Upper lobe of right lung (tissue), 1 donor: Measurements from ENCODE around the gene ART5. TPM values are rescaled to one million over a fixed set of nuclear protein-coding genes. Genes with fewer than 3 reads are reported as not detected.

Experiments
- ATAC-seq: fragments of 200-7000 bp; cut with Tn5 transposase; one replicate; pipeline ENCODE4 v1.9.1; 2020; ENCODE audit warnings: mild to moderate bottlenecking, moderate library complexity
- DNase-seq: peaks from one replicate; pipeline ENCODE4 v3.0.0-alpha.2; 2020
- H3K27ac ChIP-seq: fragments of 200-600 bp; one replicate; pipeline ENCODE4 v1.8.0; 2022
- H3K27me3 ChIP-seq: fragments of 200-600 bp; one replicate; pipeline ENCODE4 v1.8.0; 2022; ENCODE audit warnings: mild to moderate bottlenecking
- H3K36me3 ChIP-seq: fragments of 200-600 bp; one replicate; pipeline ENCODE4 v1.8.0; 2022
- H3K4me1 ChIP-seq: fragments of 200-600 bp; one replicate; pipeline ENCODE4 v1.8.0; 2022
- H3K4me3 ChIP-seq: fragments of 200-600 bp; one replicate; pipeline ENCODE4 v1.8.0; 2022; ENCODE audit warnings: mild to moderate bottlenecking
- H3K9me3 ChIP-seq: fragments of 200-600 bp; one replicate; pipeline ENCODE4 v1.8.0; 2022
- intact Hi-C: fragments of 100-400 bp; cut with DNase I; formaldehyde crosslinking; loops from one replicate; pipeline ENCODE4 v1.11.0; 2022
- total RNA-seq: library from RNA; stranded (reverse); fragmentation: NEBNext Ultra II Directional; extraction: Animal tissue kit (Norgen Biotek cat#: 25700); gene quantifications from one replicate; pipeline ENCODE4 v1.2.1, GENCODE V29; 2021
- TF ChIP-seq, protein P1 (sequence below): fragments of 200-600 bp; IDR thresholded peaks from one replicate; pipeline ENCODE4 v1.8.0; 2022; ENCODE audit warnings: antibody characterized with exemption
- donor health status: DM: no; HTN: yes; CAD: no; lungs with severe emphysema.

The ART5 gene
- total RNA-seq, 1 donor from 2014 or later, result 1.2 TPM

DNA sequence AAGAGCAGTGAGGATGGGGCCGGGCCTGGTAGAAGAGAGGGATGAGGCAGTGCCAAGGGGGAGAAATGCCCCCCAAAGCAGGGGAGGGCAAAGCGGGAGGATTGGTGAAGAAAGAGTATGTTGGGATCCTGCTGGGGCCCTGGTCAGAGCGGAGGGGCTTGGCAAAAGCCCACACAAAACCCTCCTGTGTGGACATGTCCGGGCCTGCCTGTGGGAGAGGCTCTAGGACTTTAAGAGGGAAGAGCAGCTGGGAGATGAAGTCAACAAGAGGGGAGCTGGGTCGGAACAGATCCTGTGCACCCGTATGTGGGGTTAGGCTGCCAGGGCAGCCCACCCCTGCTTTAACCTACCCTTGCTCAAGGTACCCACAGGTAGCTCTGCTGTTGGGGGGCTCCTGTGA is 25.8 kb downstream of the ART5 start:
- Histone ChIP-seq H3K4me3 (no peak overlapping the region), H3K36me3 (no peaks in the 10 kb centered on the region), H3K4me1 (peaks cover 10% of the 10 kb centered on the region), H3K27ac (no peak overlapping the region), H3K27me3 (no peaks in the 10 kb centered on the region), H3K9me3 (no peaks in the 10 kb centered on the region)
- intact Hi-C loops, result no loop called here
- TF ChIP-seq, protein P1, sequence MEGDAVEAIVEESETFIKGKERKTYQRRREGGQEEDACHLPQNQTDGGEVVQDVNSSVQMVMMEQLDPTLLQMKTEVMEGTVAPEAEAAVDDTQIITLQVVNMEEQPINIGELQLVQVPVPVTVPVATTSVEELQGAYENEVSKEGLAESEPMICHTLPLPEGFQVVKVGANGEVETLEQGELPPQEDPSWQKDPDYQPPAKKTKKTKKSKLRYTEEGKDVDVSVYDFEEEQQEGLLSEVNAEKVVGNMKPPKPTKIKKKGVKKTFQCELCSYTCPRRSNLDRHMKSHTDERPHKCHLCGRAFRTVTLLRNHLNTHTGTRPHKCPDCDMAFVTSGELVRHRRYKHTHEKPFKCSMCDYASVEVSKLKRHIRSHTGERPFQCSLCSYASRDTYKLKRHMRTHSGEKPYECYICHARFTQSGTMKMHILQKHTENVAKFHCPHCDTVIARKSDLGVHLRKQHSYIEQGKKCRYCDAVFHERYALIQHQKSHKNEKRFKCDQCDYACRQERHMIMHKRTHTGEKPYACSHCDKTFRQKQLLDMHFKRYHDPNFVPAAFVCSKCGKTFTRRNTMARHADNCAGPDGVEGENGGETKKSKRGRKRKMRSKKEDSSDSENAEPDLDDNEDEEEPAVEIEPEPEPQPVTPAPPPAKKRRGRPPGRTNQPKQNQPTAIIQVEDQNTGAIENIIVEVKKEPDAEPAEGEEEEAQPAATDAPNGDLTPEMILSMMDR, result no peak
- ATAC-seq (no peak), DNase-seq (peak; percentile 18)

DNA sequence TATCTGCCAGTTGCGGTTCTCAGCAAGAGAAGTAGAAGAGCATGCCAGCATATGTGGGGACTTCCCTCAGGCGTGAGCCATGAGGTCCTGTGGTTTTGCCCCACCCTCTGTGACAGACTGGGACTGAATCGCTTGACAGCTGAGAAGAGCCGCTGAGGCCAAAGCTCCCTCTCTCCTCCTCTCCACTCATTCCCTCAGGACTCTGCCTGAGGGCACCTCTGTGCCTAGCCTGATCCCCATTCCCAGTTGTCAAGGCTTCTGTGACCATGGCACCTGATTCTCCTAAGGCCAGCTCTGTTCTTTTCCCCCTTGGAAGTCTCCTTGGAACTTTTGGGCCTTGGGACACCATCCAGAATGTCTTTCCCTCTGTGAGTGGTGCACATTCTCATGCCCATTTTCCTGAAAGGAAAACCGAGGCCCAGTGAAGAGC is 27.0 kb downstream of the ART5 start:
- ATAC-seq, result peak; percentile 86
- intact Hi-C loops, result no loop called here
- Histone ChIP-seq H3K27me3 (no peaks in the 10 kb centered on the region), H3K27ac (peak overlapping the region; percentile 58), H3K4me3 (no peak overlapping the region), H3K36me3 (no peaks in the 10 kb centered on the region), H3K4me1 (peaks cover 10% of the 10 kb centered on the region), H3K9me3 (no peaks in the 10 kb centered on the region)
- TF ChIP-seq, protein P1, result no peak
- DNase-seq, result peak; percentile 71

GRCh38 chr11:3613998-3614741 is 27.6 kb downstream of the ART5 start:
- Histone ChIP-seq H3K36me3 (no peaks in the 10 kb centered on the region), H3K9me3 (no peaks in the 10 kb centered on the region), H3K27me3 (no peaks in the 10 kb centered on the region), H3K4me3 (no peak overlapping the region), H3K27ac (peak overlapping the region; percentile 58), H3K4me1 (peaks cover 10% of the 10 kb centered on the region)
- DNase-seq, result no peak
- ATAC-seq, result peak; percentile 85
- TF ChIP-seq, protein P1, result no peak
- intact Hi-C loops, result no loop called here

- Histone ChIP-seq H3K9me3 (no peaks in the 10 kb centered on the region), H3K4me3 (no peak overlapping the region), H3K27me3 (no peaks in the 10 kb centered on the region), H3K27ac (no peak overlapping the region), H3K4me1 (peaks cover 10% of the 10 kb centered on the region), H3K36me3 (no peaks in the 10 kb centered on the region)
- ATAC-seq, result no peak
- TF ChIP-seq, protein P1, result no peak
- intact Hi-C loops, result no loop called here
- no peak for DNase-seq
Observed at GRCh38 chr11:3611976-3612678, 29.7 kb downstream of the ART5 start.

DNA sequence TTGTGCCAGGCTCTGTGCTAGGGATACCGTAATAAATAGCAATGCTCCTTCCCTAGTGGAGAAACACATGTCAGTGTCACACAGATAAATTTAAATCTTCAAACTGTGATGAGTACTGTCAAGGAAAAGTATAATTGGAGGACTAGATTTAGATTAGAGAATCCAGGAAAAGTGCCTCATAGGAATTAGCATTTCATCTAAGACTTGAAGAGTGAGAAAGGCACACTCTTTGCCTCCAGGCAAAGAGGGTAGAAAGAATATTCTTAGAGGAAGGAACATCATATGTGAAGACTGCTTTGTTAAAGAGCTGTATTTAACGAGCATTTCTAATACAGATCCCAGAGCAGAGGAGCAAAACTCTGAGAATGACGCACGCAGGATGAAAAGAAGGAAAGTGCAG is 30.9 kb downstream of the ART5 start:
- no peaks in the 10 kb centered on the region for H3K27me3 ChIP-seq
- no peak overlapping the region for H3K4me3 ChIP-seq
- no peak overlapping the region for H3K27ac ChIP-seq
- H3K4me1 ChIP-seq, result peaks cover 10% of the 10 kb centered on the region
- H3K9me3 ChIP-seq, result no peaks in the 10 kb centered on the region
- intact Hi-C loops, result no loop called here
- ATAC-seq (no peak), DNase-seq (no peak)
- no peaks in the 10 kb centered on the region for H3K36me3 ChIP-seq
- TF ChIP-seq, protein P1, result no peak
